OCI-LY3 (cell line): Measurements from ENCODE around the gene ZNF850.

Experiments used
- H2AFZ ChIP-seq: fragments of 200-600, 300-600 bp; shearing (Covaris generic); 2 replicates; pipeline ENCODE4 v1.6.0; 2014; ENCODE audit warnings: antibody characterized with exemption, low read depth, low read length
- H3K27ac ChIP-seq: fragments of 200-600, 300-600 bp; sonication (generic); 2 replicates; pipeline ENCODE4 v1.5.1; 2014; ENCODE audit warnings: mild to moderate bottlenecking, low read length, moderate library complexity, mixed read lengths
- H3K27me3 ChIP-seq: fragments of 200-600, 300-600 bp; sonication (generic); 2 replicates; pipeline ENCODE4 v1.6.1; 2014; ENCODE audit warnings: low read depth, low read length, mixed read lengths
- H3K36me3 ChIP-seq: fragments of 200-600, 300-600 bp; sonication (generic); replicated peaks from 2 replicates; pipeline ENCODE3; 2014; ENCODE audit warnings: low read depth, low read length, mixed read lengths
- H3K4me1 ChIP-seq: fragments of 300-600, 200-600 bp; sonication (generic); 2 replicates; pipeline ENCODE4 v1.6.1; 2014; ENCODE audit warnings: low read length, mixed read lengths
- H3K4me2 ChIP-seq: fragments of 200-600, 300-600 bp; sonication (generic); 2 replicates; pipeline ENCODE4 v1.6.1; 2014; ENCODE audit warnings: low read length, mixed read lengths
- H3K4me3 ChIP-seq: fragments of 300-600, 200-600 bp; sonication (generic); 2 replicates; pipeline ENCODE4 v1.5.1; 2014; ENCODE audit warnings: antibody characterized with exemption, mild to moderate bottlenecking, low read length, moderate library complexity
- H3K79me2 ChIP-seq: fragments of 300-600, 200-600 bp; shearing (Covaris generic); 2 replicates; pipeline ENCODE4 v1.6.1; 2014; ENCODE audit warnings: mild to moderate bottlenecking, low read length, mixed read lengths
- H3K9ac ChIP-seq: fragments of 300-600, 200-600 bp; shearing (Covaris generic); 2 replicates; pipeline ENCODE4 v1.6.0; 2014; ENCODE audit warnings: mild to moderate bottlenecking, low read length, moderate library complexity
- H3K9me3 ChIP-seq: fragments of 200-600, 300-600 bp; shearing (Covaris generic); 2 replicates; pipeline ENCODE4 v1.6.1; 2014; ENCODE audit warnings: low read length, mixed read lengths; ENCODE audit not compliant: insufficient read depth
- H4K20me1 ChIP-seq: fragments of 200-600, 300-600 bp; sonication (generic); 2 replicates; pipeline ENCODE4 v1.6.1; 2016; ENCODE audit warnings: low read length, mixed read lengths; ENCODE audit not compliant: insufficient read depth
- CTCF ChIP-seq: fragments of 200-600, 300-600 bp; sonication (generic); IDR thresholded peaks from 2 replicates; pipeline ENCODE4 v1.5.1; 2014; ENCODE audit warnings: antibody characterized with exemption, low read length, low read depth
- EZH2phosphoT487 ChIP-seq: fragments of 200-600 bp; shearing (Covaris generic); IDR thresholded peaks from 2 replicates; pipeline ENCODE4 v1.6.1; 2018; ENCODE audit warnings: antibody characterized with exemption, mixed run types, low read depth

The ZNF850 gene

GRCh38 chr19:36687214-36688056, 85.2 kb downstream of the ZNF850 start, which contains the start of gene ZNF567:
Gene ZNF567, plus strand, starts transcription at chr19:36687612. Its CDS starts 7,256 bp downstream, at chr19:36694868.
- Histone ChIP-seq H3K27ac (peak within 1 kb of the TSS; percentile 30), H3K27me3 (no peaks in the 10 kb centered on the region), H3K4me3 (peak within 1 kb of the TSS; percentile 97), H4K20me1 (no peaks in the 10 kb centered on the region), H3K4me2 (peak within 1 kb of the TSS; percentile 96), H3K9ac (peak within 1 kb of the TSS; percentile 78), H3K79me2 (peaks cover 33% of the 10 kb centered on the region), H3K9me3 (peaks cover 3% of the 10 kb centered on the region; the same call in 1 of the 2 replicates), H3K4me1 (peaks cover 12% of the 10 kb centered on the region), H2AFZ (peak within 1 kb of the TSS; percentile 92), H3K36me3 (peaks cover 48% of the 10 kb centered on the region)
- TF ChIP-seq CTCF (no peak), EZH2phosphoT487 (no peak)

GRCh38 chr19:36686365-36687213, 86.0 kb downstream of the ZNF850 start:
- Histone ChIP-seq H3K4me3 (peak overlapping the region; percentile 97), H3K36me3 (peaks cover 39% of the 10 kb centered on the region), H3K79me2 (peaks cover 33% of the 10 kb centered on the region), H3K4me2 (peak overlapping the region; percentile 96), H3K9me3 (no peaks in the 10 kb centered on the region), H3K9ac (peak overlapping the region; percentile 78), H4K20me1 (no peaks in the 10 kb centered on the region), H2AFZ (peak overlapping the region; percentile 92), H3K4me1 (peaks cover 12% of the 10 kb centered on the region), H3K27me3 (no peaks in the 10 kb centered on the region), H3K27ac (peak overlapping the region; percentile 30)
- TF ChIP-seq CTCF (no peak), EZH2phosphoT487 (no peak)

- peak overlapping the region; percentile 96; the same call in 1 of the 2 replicates for H3K4me2 ChIP-seq
- TF ChIP-seq EZH2phosphoT487: no peak
- no peak for TF ChIP-seq CTCF
- H3K9ac ChIP-seq: no peak overlapping the region
- H4K20me1 ChIP-seq: no peaks in the 10 kb centered on the region
- no peak overlapping the region for H2AFZ ChIP-seq
- peaks cover 32% of the 10 kb centered on the region for H3K36me3 ChIP-seq
- no peak overlapping the region for H3K4me3 ChIP-seq
- H3K27me3 ChIP-seq: no peaks in the 10 kb centered on the region
- no peaks in the 10 kb centered on the region for H3K9me3 ChIP-seq
- no peak overlapping the region for H3K27ac ChIP-seq
- H3K4me1 ChIP-seq: peaks cover 12% of the 10 kb centered on the region
- H3K79me2 ChIP-seq: peaks cover 33% of the 10 kb centered on the region
Measured at GRCh38 chr19:36685835-36686234, 86.8 kb downstream of the ZNF850 start.

GRCh38 chr19:36679455-36679854, 93.2 kb downstream of the ZNF850 start:
- Histone ChIP-seq H3K4me2 (no peak overlapping the region), H3K4me1 (no peaks in the 10 kb centered on the region), H3K79me2 (no peaks in the 10 kb centered on the region), H3K27me3 (no peaks in the 10 kb centered on the region), H3K4me3 (no peak overlapping the region), H3K27ac (no peak overlapping the region), H3K9me3 (no peaks in the 10 kb centered on the region), H2AFZ (no peak overlapping the region), H3K36me3 (peaks cover 22% of the 10 kb centered on the region), H3K9ac (no peak overlapping the region), H4K20me1 (no peaks in the 10 kb centered on the region)
- TF ChIP-seq CTCF: no peak
- no peak for TF ChIP-seq EZH2phosphoT487
